ENCODE results near the gene SPNS3.

Gene SPNS3

GRCh38 chr17:4490637-4491061, 56.9 kb downstream of the SPNS3 start:
- no peak for DNase-seq

- DNase-seq = peak; percentile 35
Measured at GRCh38 chr17:4492721-4493561, 59.2 kb downstream of the SPNS3 start.

- DNase-seq = no peak
Measured at GRCh38 chr17:4497101-4497824, 63.5 kb downstream of the SPNS3 start.

- DNase-seq = peak; percentile 73
Measured at GRCh38 chr17:4498461-4499397, 65.0 kb downstream of the SPNS3 start, which contains the start of gene SPNS2. Gene SPNS2 (plus strand): TSS chr17:4498881. CDS start chr17:4499048, 167 bp downstream.

GRCh38 chr17:4499431-4500190, 65.9 kb downstream of the SPNS3 start:
- DNase-seq = peak; percentile 41

GRCh38 chr17:4500191-4500571, 66.4 kb downstream of the SPNS3 start:
- DNase-seq = no peak

- no peak for DNase-seq
Measured at GRCh38 chr17:4501295-4501949, 67.7 kb downstream of the SPNS3 start.

- no peak for DNase-seq
Measured at GRCh38 chr17:4502466-4503154, 68.9 kb downstream of the SPNS3 start.

- no peak for DNase-seq
Measured at GRCh38 chr17:4503283-4504025, 69.7 kb downstream of the SPNS3 start.

- peak; percentile 17 for DNase-seq
Measured at GRCh38 chr17:4504188-4504587, 70.4 kb downstream of the SPNS3 start.

- no peak for DNase-seq
Measured at GRCh38 chr17:4505187-4505586, 71.4 kb downstream of the SPNS3 start.

- DNase-seq = no peak
Measured at GRCh38 chr17:4506175-4506813, 72.6 kb downstream of the SPNS3 start.

- DNase-seq = no peak
Measured at GRCh38 chr17:4506892-4507291, 73.2 kb downstream of the SPNS3 start.

- DNase-seq = no peak
Measured at GRCh38 chr17:4507361-4508111, 73.8 kb downstream of the SPNS3 start.

- no peak for DNase-seq
Measured at GRCh38 chr17:4508207-4508606, 74.5 kb downstream of the SPNS3 start.

- DNase-seq = peak; percentile 37
Measured at GRCh38 chr17:4509401-4509800, 75.7 kb downstream of the SPNS3 start.

GRCh38 chr17:4509923-4510617, 76.3 kb downstream of the SPNS3 start:
- DNase-seq = no peak

- DNase-seq = no peak
Measured at GRCh38 chr17:4510618-4510941, 76.8 kb downstream of the SPNS3 start.
